A549 (cell line): Measurements from ENCODE around the gene FAM163A. TPM values are rescaled to one million over a fixed set of nuclear protein-coding genes. Genes with fewer than 3 reads are reported as not detected.

ENCODE experiments used
- ATAC-seq, 2 experiments: fragments of 200-7000 bp in 1 of 2; fragments of >200 bp in 1 of 2; cut with Nextera tagmentation in 1 of 2; cut with Tn5 transposase in 1 of 2; 3 replicates each; pipeline versions ENCODE4 v1.8.0 to v1.9.1; 2018 to 2020; ENCODE audit warnings: mild to moderate bottlenecking in 1 of 2, moderate library complexity in 1 of 2
- CTCF ChIA-PET: fragments of 300-600 bp; sonication (Branson Sonifier 250); formaldehyde crosslinking; extraction: SDS; loops from one replicate; lab custom pipeline; 2021; ENCODE audit warnings: antibody characterized with exemption, inconsistent platforms; lab: Yijun Ruan, JAX
- POLR2A ChIA-PET: fragments of 350-600 bp; formaldehyde crosslinking; extraction: SDS; loops from one replicate; lab custom pipeline; 2021; ENCODE audit warnings: antibody characterized with exemption, inconsistent platforms; lab: Yijun Ruan, JAX
- DNase-seq, 2 experiments: peaks; one replicate each; pipeline versions ENCODE4 v3.0.0 to v3.0.0-alpha.2; 2011 to 2016; ENCODE audit warnings: low read depth in 1 of 2, low spot score in 1 of 2
- FAIRE-seq: peaks from 2 replicates; lab custom pipeline; 2011; peaks lifted over from hg19 to GRCh38; lab: Jason Lieb, UNC
- H3K27ac ChIP-seq, 2 experiments: fragments of >200 bp; sonication (Bioruptor Twin); formaldehyde crosslinking; 3 replicates each; pipeline ENCODE4 v1.5.1; 2016 to 2017
- H3K4me1 ChIP-seq: fragments of >200 bp; sonication (Bioruptor Twin); formaldehyde crosslinking; 3 replicates; pipeline ENCODE4 v1.6.1; 2016
- H3K4me2 ChIP-seq: fragments of >200 bp; sonication (Bioruptor Twin); formaldehyde crosslinking; 3 replicates; pipeline ENCODE4 v1.6.1; 2016
- H3K4me3 ChIP-seq: fragments of >200 bp; sonication (Bioruptor Twin); formaldehyde crosslinking; 3 replicates; pipeline ENCODE4 v1.5.1; 2016
- H3K9me3 ChIP-seq: fragments of >200 bp; sonication (Bioruptor Twin); formaldehyde crosslinking; 3 replicates; pipeline ENCODE4 v1.6.1; 2016
- BHLHE40 ChIP-seq: IDR thresholded peaks from 2 replicates; pipeline ENCODE4 v1.6.1; 2012; ENCODE audit warnings: low read depth, low read length, inconsistent platforms
- CHD4 ChIP-seq: fragments of 200-600 bp; sonication (generic); IDR thresholded peaks from 2 replicates; pipeline ENCODE4 v1.6.1; 2016; ENCODE audit warnings: antibody characterized with exemption, mild to moderate bottlenecking, borderline replicate concordance
- EHF ChIP-seq: fragments of 250-450 bp; sonication (Bioruptor Pico); IDR thresholded peaks from 2 replicates; pipeline ENCODE4 v1.5.0; 2020; ENCODE audit warnings: mild to moderate bottlenecking
- FOSB ChIP-seq: fragments of 250-450 bp; sonication (Bioruptor Pico); IDR thresholded peaks from 2 replicates; pipeline ENCODE4 v1.5.0; 2020; ENCODE audit warnings: mild to moderate bottlenecking, moderate library complexity
- FOSL2 ChIP-seq, 2 experiments: fragments of 450-650 bp in 1 of 2; fragments of >200 bp in 1 of 2; sonication (Bioruptor Twin) in 1 of 2; formaldehyde crosslinking; IDR thresholded peaks; 2 replicates each; pipeline versions ENCODE4 v1.5.0 to v1.6.1; 2016 to 2020; ENCODE audit warnings: mild to moderate bottlenecking in 1 of 2, moderate library complexity in 1 of 2
- GATA3 ChIP-seq: IDR thresholded peaks from 2 replicates; pipeline ENCODE4 v1.6.1; 2012; ENCODE audit warnings: borderline replicate concordance
- HDAC2 ChIP-seq: fragments of 200-600 bp; sonication (generic); IDR thresholded peaks from 2 replicates; pipeline ENCODE4 v1.6.1; 2016
- HOXA7 ChIP-seq: fragments of 250-450 bp; sonication (Bioruptor Pico); IDR thresholded peaks from 2 replicates; pipeline ENCODE4 v1.5.0; 2020; ENCODE audit warnings: mild to moderate bottlenecking, moderate library complexity
- HOXB5 ChIP-seq: fragments of 250-450 bp; sonication (Bioruptor Pico); IDR thresholded peaks from 2 replicates; pipeline ENCODE4 v1.5.0; 2020; ENCODE audit warnings: mild to moderate bottlenecking, moderate library complexity
- JUN ChIP-seq, 2 experiments: fragments of >200 bp; sonication (Bioruptor Twin); formaldehyde crosslinking; IDR thresholded peaks; 2 replicates in 1 of 2; 3 replicates in 1 of 2; pipeline ENCODE4 v1.6.1; 2016 to 2017
- MAFK ChIP-seq: fragments of 450-650 bp; IDR thresholded peaks from 2 replicates; pipeline ENCODE4 v1.6.1; 2014; ENCODE audit not compliant: partially characterized antibody
- MAZ ChIP-seq: fragments of 150-350 bp; IDR thresholded peaks from 2 replicates; pipeline ENCODE4 v1.6.1; 2014; ENCODE audit warnings: antibody characterized with exemption, low read depth, low read length, borderline replicate concordance
- MYC ChIP-seq: IDR thresholded peaks from 2 replicates; pipeline ENCODE4 v1.6.1; 2012; ENCODE audit warnings: mild to moderate bottlenecking, inconsistent platforms, low read length, improper control_type of control experiment, borderline replicate concordance
- NR3C1 ChIP-seq: fragments of >200 bp; sonication (Bioruptor Twin); formaldehyde crosslinking; IDR thresholded peaks from 3 replicates; pipeline ENCODE4 v1.6.1; 2017
- POLR2A ChIP-seq: IDR thresholded peaks from 2 replicates; pipeline ENCODE4 v1.6.1; 2012; ENCODE audit warnings: mild to moderate bottlenecking, low read length
- SMC3 ChIP-seq: fragments of >200 bp; sonication (Bioruptor Twin); formaldehyde crosslinking; IDR thresholded peaks from 3 replicates; pipeline ENCODE4 v1.6.1; 2018; ENCODE audit warnings: inconsistent platforms
- TFCP2L1 ChIP-seq: fragments of 250-450 bp; sonication (Bioruptor Pico); IDR thresholded peaks from 2 replicates; pipeline ENCODE4 v1.5.0; 2021; ENCODE audit warnings: mild to moderate bottlenecking
- TP53 ChIP-seq: fragments of 250-450 bp; sonication (Bioruptor Pico); IDR thresholded peaks from 2 replicates; pipeline ENCODE4 v1.5.0; 2021; ENCODE audit warnings: mild to moderate bottlenecking, moderate library complexity
- ZC3H11A ChIP-seq: fragments of 450-650 bp; IDR thresholded peaks from 2 replicates; pipeline ENCODE4 v1.6.1; 2014; ENCODE audit warnings: antibody characterized with exemption, mild to moderate bottlenecking
- ZSCAN20 ChIP-seq: fragments of 250-450 bp; sonication (Bioruptor Pico); IDR thresholded peaks from 2 replicates; pipeline ENCODE4 v1.8.0; 2022; ENCODE audit warnings: mild to moderate bottlenecking, moderate library complexity
- WGBS: methylation state at CpG from one replicate; pipeline ENCODE4 v1.1.6; 2017; ENCODE audit errors: missing lambda C conversion rate; 5-methylcytosine and 5-hydroxymethylcytosine counted together
- polyA plus RNA-seq, 4 experiments: library from polyadenylated mRNA; depleted of rRNA in 3 of 4; stranded (reverse); fragments of >200 nt; fragmentation: RNase III in 1 of 4; extraction: RNeasy Plus Mini Kit Qiagen cat#74134 plus additional on column Dnase treatment in 1 of 4; gene quantifications; 2 replicates in 3 of 4; 3 replicates in 1 of 4; pipeline ENCODE4 v1.2.3, GENCODE V29; 2011 to 2017
- TF ChIP-seq, protein P1 (sequence below): fragments of 450-650 bp; IDR thresholded peaks from 2 replicates; pipeline ENCODE4 v1.6.1; 2014; ENCODE audit warnings: antibody characterized with exemption
- TF ChIP-seq, protein P2 (sequence below): fragments of >200 bp; sonication (Bioruptor Twin); formaldehyde crosslinking; IDR thresholded peaks from 2 replicates; pipeline ENCODE4 v1.6.1; 2016
- TF ChIP-seq, protein P3 (sequence below): IDR thresholded peaks from 2 replicates; pipeline ENCODE4 v1.6.1; 2012
- TF ChIP-seq, protein P4 (sequence below): fragments of 250-450 bp; sonication (Bioruptor Pico); IDR thresholded peaks from 2 replicates; pipeline ENCODE4 v1.5.0; 2020; ENCODE audit warnings: low read depth, mild to moderate bottlenecking, moderate library complexity
- TF ChIP-seq, protein P5 (sequence below): fragments of >200 bp; sonication (Bioruptor Twin); formaldehyde crosslinking; IDR thresholded peaks from 3 replicates; pipeline ENCODE4 v1.6.1; 2016

FAM163A gene
- polyA plus RNA-seq, 2 of the 4 experiments (the other 2 are of a cell fraction), result not detected

DNA sequence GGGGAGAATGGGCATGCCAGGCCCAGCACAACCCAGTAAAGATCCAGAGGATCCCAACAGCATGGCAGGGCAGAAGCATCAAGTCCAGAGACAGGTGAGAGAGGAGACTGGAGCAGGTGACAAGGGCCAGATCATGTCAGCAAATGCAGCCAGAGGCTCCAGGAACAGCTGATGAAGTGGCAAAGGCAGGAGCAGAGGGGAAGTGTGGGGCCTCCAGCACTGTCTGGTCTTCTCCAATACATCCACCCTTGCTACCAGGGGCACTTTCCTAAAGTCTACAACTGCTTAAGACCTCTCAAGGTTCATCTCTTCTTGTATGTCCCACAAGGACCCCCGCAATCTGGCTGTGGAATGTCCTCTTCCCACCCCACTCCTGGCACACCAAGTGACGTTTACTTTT, 17.4 kb downstream of the FAM163A start:
- FAIRE-seq (no peak), DNase-seq (no peak), ATAC-seq (no peak)
- no peak overlapping the region for H3K4me2 ChIP-seq
- WGBS, result 14% methylated on average over 2 of the region's 2 CpGs
- no peaks in the 10 kb centered on the region for H3K4me1 ChIP-seq
- no peak overlapping the region for H3K4me3 ChIP-seq
- ChIA-PET CTCF (no interaction called here), POLR2A (no interaction called here)
- TF ChIP-seq HDAC2, result no peak
- TF ChIP-seq CHD4, result no peak
- TF ChIP-seq FOSB (CRISPR knock-in tag), result no peak
- TF ChIP-seq, protein P1, sequence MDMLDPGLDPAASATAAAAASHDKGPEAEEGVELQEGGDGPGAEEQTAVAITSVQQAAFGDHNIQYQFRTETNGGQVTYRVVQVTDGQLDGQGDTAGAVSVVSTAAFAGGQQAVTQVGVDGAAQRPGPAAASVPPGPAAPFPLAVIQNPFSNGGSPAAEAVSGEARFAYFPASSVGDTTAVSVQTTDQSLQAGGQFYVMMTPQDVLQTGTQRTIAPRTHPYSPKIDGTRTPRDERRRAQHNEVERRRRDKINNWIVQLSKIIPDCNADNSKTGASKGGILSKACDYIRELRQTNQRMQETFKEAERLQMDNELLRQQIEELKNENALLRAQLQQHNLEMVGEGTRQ, result no peak
- no peak for TF ChIP-seq JUN (IDR thresholded peaks at IDR 0.05)
- TF ChIP-seq MYC, result no peak
- no peak for TF ChIP-seq POLR2A
- TF ChIP-seq, protein P2, sequence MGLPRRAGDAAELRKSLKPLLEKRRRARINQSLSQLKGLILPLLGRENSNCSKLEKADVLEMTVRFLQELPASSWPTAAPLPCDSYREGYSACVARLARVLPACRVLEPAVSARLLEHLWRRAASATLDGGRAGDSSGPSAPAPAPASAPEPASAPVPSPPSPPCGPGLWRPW, result no peak
- TF ChIP-seq TFCP2L1, result no peak
- no peak for TF ChIP-seq HOXB5 (CRISPR knock-in tag)
- TF ChIP-seq, protein P3, sequence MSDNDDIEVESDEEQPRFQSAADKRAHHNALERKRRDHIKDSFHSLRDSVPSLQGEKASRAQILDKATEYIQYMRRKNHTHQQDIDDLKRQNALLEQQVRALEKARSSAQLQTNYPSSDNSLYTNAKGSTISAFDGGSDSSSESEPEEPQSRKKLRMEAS, result no peak
- no peak for TF ChIP-seq MAZ
- no peak for TF ChIP-seq NR3C1
- no peak for TF ChIP-seq ZSCAN20 (CRISPR knock-in tag)
- no peak for TF ChIP-seq ZC3H11A
- TF ChIP-seq EHF (CRISPR knock-in tag), result no peak
- TF ChIP-seq MAFK, result no peak
- TF ChIP-seq, protein P4, sequence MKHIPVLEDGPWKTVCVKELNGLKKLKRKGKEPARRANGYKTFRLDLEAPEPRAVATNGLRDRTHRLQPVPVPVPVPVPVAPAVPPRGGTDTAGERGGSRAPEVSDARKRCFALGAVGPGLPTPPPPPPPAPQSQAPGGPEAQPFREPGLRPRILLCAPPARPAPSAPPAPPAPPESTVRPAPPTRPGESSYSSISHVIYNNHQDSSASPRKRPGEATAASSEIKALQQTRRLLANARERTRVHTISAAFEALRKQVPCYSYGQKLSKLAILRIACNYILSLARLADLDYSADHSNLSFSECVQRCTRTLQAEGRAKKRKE (CRISPR knock-in tag), result no peak
- no peaks in the 10 kb centered on the region for H3K9me3 ChIP-seq
- no peak overlapping the region for H3K27ac ChIP-seq

DNA sequence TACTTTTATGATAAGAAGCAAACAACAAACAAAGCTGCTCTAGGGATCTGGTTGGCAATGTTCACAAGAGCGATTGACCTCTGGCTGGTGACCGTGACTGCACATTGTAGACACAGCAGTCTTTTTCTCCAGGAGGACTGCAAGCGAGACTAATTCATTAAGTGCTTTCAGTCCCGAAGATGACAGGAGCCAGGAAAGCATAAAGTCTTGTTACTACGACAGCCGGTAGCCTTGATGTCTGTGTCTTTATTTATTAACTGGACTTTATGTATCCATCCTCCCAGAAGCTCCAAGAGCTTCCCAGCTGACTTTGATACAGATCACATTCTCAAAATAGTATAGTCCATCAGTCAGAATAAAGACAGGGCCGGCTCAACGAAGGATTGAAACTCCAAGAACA, 18.2 kb downstream of the FAM163A start:
- DNase-seq (no peak), FAIRE-seq (no peak), ATAC-seq (no peak)
- no peak overlapping the region for H3K4me3 ChIP-seq
- 52% methylated on average over 8 of the region's 8 CpGs for WGBS
- POLR2A ChIA-PET, result no interaction called here
- TF ChIP-seq GATA3, result no peak
- TF ChIP-seq, protein P2, result no peak
- no peak for TF ChIP-seq HOXA7 (CRISPR knock-in tag)
- no peak for TF ChIP-seq TP53 (CRISPR knock-in tag)
- no peak for TF ChIP-seq ZSCAN20 (CRISPR knock-in tag)
- TF ChIP-seq BHLHE40, result no peak
- no peak for TF ChIP-seq EHF (CRISPR knock-in tag)
- no peak for TF ChIP-seq FOSL2 (IDR thresholded peaks at IDR 0.05)
- no peak for TF ChIP-seq FOSL2 (CRISPR knock-in tag; IDR thresholded peaks at IDR 0.05)
- TF ChIP-seq HOXB5 (CRISPR knock-in tag), result no peak
- no peak for TF ChIP-seq NR3C1
- TF ChIP-seq, protein P5, sequence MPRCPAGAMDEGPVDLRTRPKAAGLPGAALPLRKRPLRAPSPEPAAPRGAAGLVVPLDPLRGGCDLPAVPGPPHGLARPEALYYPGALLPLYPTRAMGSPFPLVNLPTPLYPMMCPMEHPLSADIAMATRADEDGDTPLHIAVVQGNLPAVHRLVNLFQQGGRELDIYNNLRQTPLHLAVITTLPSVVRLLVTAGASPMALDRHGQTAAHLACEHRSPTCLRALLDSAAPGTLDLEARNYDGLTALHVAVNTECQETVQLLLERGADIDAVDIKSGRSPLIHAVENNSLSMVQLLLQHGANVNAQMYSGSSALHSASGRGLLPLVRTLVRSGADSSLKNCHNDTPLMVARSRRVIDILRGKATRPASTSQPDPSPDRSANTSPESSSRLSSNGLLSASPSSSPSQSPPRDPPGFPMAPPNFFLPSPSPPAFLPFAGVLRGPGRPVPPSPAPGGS, result no peak
- TF ChIP-seq, protein P4 (CRISPR knock-in tag), result no peak
- TF ChIP-seq SMC3, result no peak
- H3K27ac ChIP-seq, result no peak overlapping the region
- no peaks in the 10 kb centered on the region for H3K9me3 ChIP-seq
- CTCF ChIA-PET, result interaction anchor here (0.6 to 4.4 kb wide), 4 partner anchors 13 to 133 kb away, joined by 3 to 24 read pairs (median 9); no protein-coding TSS in a partner anchor
- no peak overlapping the region for H3K4me2 ChIP-seq
- no peaks in the 10 kb centered on the region for H3K4me1 ChIP-seq
